HEK293 (cell line): Measurements from ENCODE around the gene PA2G4.

Experiments used
- CTCF ChIP-seq: fragments of 450-650 bp; formaldehyde crosslinking; IDR thresholded peaks from 2 replicates; pipeline ENCODE4 v1.5.1; 2016; ENCODE audit warnings: missing biosample characterization, missing genetic modification characterization
- KLF16 ChIP-seq: fragments of 450-650 bp; formaldehyde crosslinking; IDR thresholded peaks from 2 replicates; pipeline ENCODE4 v1.5.1; 2017; ENCODE audit warnings: missing biosample characterization, missing genetic modification characterization
- SALL2 ChIP-seq: fragments of 450-650 bp; formaldehyde crosslinking; IDR thresholded peaks from 2 replicates; pipeline ENCODE4 v1.5.0; 2017; ENCODE audit warnings: missing biosample characterization, mild to moderate bottlenecking, missing genetic modification characterization, borderline replicate concordance
- YY1 ChIP-seq: fragments of 450-650 bp; formaldehyde crosslinking; IDR thresholded peaks from 2 replicates; pipeline ENCODE4 v1.5.1; 2018; ENCODE audit warnings: missing biosample characterization, missing genetic modification characterization
- YY2 ChIP-seq: fragments of 450-650 bp; formaldehyde crosslinking; IDR thresholded peaks from 2 replicates; pipeline ENCODE4 v1.5.1; 2016; ENCODE audit warnings: missing biosample characterization, missing genetic modification characterization
- ZBTB20 ChIP-seq: fragments of 450-650 bp; formaldehyde crosslinking; IDR thresholded peaks from 2 replicates; pipeline ENCODE4 v1.5.1; 2016; ENCODE audit warnings: missing biosample characterization, missing genetic modification characterization
- ZFP41 ChIP-seq: fragments of 450-650 bp; formaldehyde crosslinking; IDR thresholded peaks from 2 replicates; pipeline ENCODE4 v1.5.1; 2016; ENCODE audit warnings: missing biosample characterization, missing genetic modification characterization, borderline replicate concordance
- ZNF112 ChIP-seq: fragments of 450-650 bp; formaldehyde crosslinking; IDR thresholded peaks from 2 replicates; pipeline ENCODE4 v1.5.0; 2017; ENCODE audit warnings: missing biosample characterization, missing genetic modification characterization
- ZNF138 ChIP-seq: fragments of 450-650 bp; formaldehyde crosslinking; IDR thresholded peaks from 2 replicates; pipeline ENCODE4 v1.5.1; 2016; ENCODE audit warnings: missing biosample characterization, missing genetic modification characterization, borderline replicate concordance
- ZNF335 ChIP-seq: fragments of 450-650 bp; formaldehyde crosslinking; conservative IDR thresholded peaks from 2 replicates; pipeline ENCODE4 v1.5.1; 2016; ENCODE audit warnings: missing biosample characterization, missing genetic modification characterization
- ZNF404 ChIP-seq: fragments of 450-650 bp; formaldehyde crosslinking; IDR thresholded peaks from 2 replicates; pipeline ENCODE4 v1.5.1; 2017; ENCODE audit warnings: missing biosample characterization, missing genetic modification characterization
- ZNF514 ChIP-seq: fragments of 450-650 bp; formaldehyde crosslinking; IDR thresholded peaks from 2 replicates; pipeline ENCODE4 v1.5.1; 2016; ENCODE audit warnings: missing biosample characterization, missing genetic modification characterization
- ZNF600 ChIP-seq: fragments of 450-650 bp; formaldehyde crosslinking; IDR thresholded peaks from 2 replicates; pipeline ENCODE4 v1.5.1; 2016; ENCODE audit warnings: missing biosample characterization, missing genetic modification characterization
- ZNF623 ChIP-seq: fragments of 450-650 bp; formaldehyde crosslinking; IDR thresholded peaks from 2 replicates; pipeline ENCODE4 v1.5.1; 2016; ENCODE audit warnings: missing biosample characterization, missing genetic modification characterization
- ZNF639 ChIP-seq: fragments of 450-650 bp; formaldehyde crosslinking; IDR thresholded peaks from 2 replicates; pipeline ENCODE4 v1.5.1; 2016; ENCODE audit warnings: missing biosample characterization, missing genetic modification characterization
- ZNF660 ChIP-seq: fragments of 450-650 bp; IDR thresholded peaks from 2 replicates; pipeline ENCODE4 v1.5.1; 2018; ENCODE audit warnings: missing biosample characterization, mild to moderate bottlenecking, missing genetic modification characterization
- ZNF830 ChIP-seq: fragments of 450-650 bp; IDR thresholded peaks from 2 replicates; pipeline ENCODE4 v1.5.0; 2018; ENCODE audit warnings: missing biosample characterization, missing genetic modification characterization, low read depth, mild to moderate bottlenecking, moderate library complexity
- ZSCAN30 ChIP-seq: fragments of 450-650 bp; IDR thresholded peaks from 2 replicates; pipeline ENCODE4 v1.5.1; 2018; ENCODE audit warnings: missing biosample characterization, mild to moderate bottlenecking, missing genetic modification characterization, moderate library complexity
- TF ChIP-seq, protein P1 (sequence below): fragments of 450-650 bp; formaldehyde crosslinking; IDR thresholded peaks from 2 replicates; pipeline ENCODE4 v1.5.1; 2016; ENCODE audit warnings: missing biosample characterization, missing genetic modification characterization
- TF ChIP-seq, protein P2 (sequence below): fragments of 450-650 bp; formaldehyde crosslinking; IDR thresholded peaks from 2 replicates; pipeline ENCODE4 v1.5.1; 2016; ENCODE audit warnings: missing biosample characterization, missing genetic modification characterization
- TF ChIP-seq, protein P3 (sequence below): fragments of 450-650 bp; formaldehyde crosslinking; IDR thresholded peaks from 2 replicates; pipeline ENCODE4 v1.5.1; 2017; ENCODE audit warnings: missing biosample characterization, missing genetic modification characterization
- TF ChIP-seq, protein P4 (sequence below): fragments of 450-650 bp; formaldehyde crosslinking; conservative IDR thresholded peaks from 2 replicates; pipeline ENCODE4 v1.5.1; 2016; ENCODE audit warnings: low read depth, missing biosample characterization, missing genetic modification characterization
- TF ChIP-seq, protein P5 (sequence below): fragments of 450-650 bp; IDR thresholded peaks from 2 replicates; pipeline ENCODE4 v1.5.1; 2018; ENCODE audit warnings: missing biosample characterization, missing genetic modification characterization

The PA2G4 gene

GRCh38 chr12:56152132-56152755 lies 47.9 kb downstream of the PA2G4 start, which contains the start of gene MYL6B (continued):
- no peak for TF ChIP-seq CTCF
- TF ChIP-seq ZFP41, result no peak
- peak; percentile 74 for TF ChIP-seq YY2
- TF ChIP-seq, protein P1, sequence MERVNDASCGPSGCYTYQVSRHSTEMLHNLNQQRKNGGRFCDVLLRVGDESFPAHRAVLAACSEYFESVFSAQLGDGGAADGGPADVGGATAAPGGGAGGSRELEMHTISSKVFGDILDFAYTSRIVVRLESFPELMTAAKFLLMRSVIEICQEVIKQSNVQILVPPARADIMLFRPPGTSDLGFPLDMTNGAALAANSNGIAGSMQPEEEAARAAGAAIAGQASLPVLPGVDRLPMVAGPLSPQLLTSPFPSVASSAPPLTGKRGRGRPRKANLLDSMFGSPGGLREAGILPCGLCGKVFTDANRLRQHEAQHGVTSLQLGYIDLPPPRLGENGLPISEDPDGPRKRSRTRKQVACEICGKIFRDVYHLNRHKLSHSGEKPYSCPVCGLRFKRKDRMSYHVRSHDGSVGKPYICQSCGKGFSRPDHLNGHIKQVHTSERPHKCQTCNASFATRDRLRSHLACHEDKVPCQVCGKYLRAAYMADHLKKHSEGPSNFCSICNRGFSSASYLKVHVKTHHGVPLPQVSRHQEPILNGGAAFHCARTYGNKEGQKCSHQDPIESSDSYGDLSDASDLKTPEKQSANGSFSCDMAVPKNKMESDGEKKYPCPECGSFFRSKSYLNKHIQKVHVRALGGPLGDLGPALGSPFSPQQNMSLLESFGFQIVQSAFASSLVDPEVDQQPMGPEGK (tag by site-specific recombination), result peak; percentile 100
- peak; percentile 32; the same call in 1 of the 2 replicates for TF ChIP-seq ZSCAN30
- no peak for TF ChIP-seq ZNF112
- peak; percentile 83 for TF ChIP-seq ZBTB20 (tag by site-specific recombination)
- no peak for TF ChIP-seq ZNF830
- 0 out of 2 replicates have a peak, but pooled peaks have one; percentile 13 for TF ChIP-seq ZNF600 (tag by site-specific recombination)
- TF ChIP-seq ZNF623 (tag by site-specific recombination), result 0 out of 2 replicates have a peak, but pooled peaks have one; percentile 23
- TF ChIP-seq, protein P2, sequence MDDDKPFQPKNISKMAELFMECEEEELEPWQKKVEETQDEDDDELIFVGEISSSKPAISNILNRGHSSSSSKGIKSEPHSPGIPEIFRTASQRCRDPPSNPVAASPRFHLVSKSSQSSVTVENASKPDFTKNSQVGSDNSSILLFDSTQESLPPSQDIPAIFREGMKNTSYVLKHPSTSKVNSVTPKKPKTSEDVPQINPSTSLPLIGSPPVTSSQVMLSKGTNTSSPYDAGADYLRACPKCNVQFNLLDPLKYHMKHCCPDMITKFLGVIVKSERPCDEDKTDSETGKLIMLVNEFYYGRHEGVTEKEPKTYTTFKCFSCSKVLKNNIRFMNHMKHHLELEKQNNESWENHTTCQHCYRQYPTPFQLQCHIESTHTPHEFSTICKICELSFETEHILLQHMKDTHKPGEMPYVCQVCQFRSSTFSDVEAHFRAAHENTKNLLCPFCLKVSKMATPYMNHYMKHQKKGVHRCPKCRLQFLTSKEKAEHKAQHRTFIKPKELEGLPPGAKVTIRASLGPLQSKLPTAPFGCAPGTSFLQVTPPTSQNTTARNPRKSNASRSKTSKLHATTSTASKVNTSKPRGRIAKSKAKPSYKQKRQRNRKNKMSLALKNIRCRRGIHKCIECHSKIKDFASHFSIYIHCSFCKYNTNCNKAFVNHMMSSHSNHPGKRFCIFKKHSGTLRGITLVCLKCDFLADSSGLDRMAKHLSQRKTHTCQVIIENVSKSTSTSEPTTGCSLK (tag by site-specific recombination), result no peak
- no peak for TF ChIP-seq ZNF660
- no peak for TF ChIP-seq ZNF514 (tag by site-specific recombination)
- TF ChIP-seq ZNF138 (tag by site-specific recombination), result no peak
- TF ChIP-seq ZNF404, result no peak
- TF ChIP-seq KLF16 (tag by site-specific recombination), result peak; percentile 95
- TF ChIP-seq, protein P3, sequence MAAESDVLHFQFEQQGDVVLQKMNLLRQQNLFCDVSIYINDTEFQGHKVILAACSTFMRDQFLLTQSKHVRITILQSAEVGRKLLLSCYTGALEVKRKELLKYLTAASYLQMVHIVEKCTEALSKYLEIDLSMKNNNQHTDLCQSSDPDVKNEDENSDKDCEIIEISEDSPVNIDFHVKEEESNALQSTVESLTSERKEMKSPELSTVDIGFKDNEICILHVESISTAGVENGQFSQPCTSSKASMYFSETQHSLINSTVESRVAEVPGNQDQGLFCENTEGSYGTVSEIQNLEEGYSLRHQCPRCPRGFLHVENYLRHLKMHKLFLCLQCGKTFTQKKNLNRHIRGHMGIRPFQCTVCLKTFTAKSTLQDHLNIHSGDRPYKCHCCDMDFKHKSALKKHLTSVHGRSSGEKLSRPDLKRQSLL (tag by site-specific recombination), result peak; percentile 71; the same call in 1 of the 2 replicates
- TF ChIP-seq, protein P4, sequence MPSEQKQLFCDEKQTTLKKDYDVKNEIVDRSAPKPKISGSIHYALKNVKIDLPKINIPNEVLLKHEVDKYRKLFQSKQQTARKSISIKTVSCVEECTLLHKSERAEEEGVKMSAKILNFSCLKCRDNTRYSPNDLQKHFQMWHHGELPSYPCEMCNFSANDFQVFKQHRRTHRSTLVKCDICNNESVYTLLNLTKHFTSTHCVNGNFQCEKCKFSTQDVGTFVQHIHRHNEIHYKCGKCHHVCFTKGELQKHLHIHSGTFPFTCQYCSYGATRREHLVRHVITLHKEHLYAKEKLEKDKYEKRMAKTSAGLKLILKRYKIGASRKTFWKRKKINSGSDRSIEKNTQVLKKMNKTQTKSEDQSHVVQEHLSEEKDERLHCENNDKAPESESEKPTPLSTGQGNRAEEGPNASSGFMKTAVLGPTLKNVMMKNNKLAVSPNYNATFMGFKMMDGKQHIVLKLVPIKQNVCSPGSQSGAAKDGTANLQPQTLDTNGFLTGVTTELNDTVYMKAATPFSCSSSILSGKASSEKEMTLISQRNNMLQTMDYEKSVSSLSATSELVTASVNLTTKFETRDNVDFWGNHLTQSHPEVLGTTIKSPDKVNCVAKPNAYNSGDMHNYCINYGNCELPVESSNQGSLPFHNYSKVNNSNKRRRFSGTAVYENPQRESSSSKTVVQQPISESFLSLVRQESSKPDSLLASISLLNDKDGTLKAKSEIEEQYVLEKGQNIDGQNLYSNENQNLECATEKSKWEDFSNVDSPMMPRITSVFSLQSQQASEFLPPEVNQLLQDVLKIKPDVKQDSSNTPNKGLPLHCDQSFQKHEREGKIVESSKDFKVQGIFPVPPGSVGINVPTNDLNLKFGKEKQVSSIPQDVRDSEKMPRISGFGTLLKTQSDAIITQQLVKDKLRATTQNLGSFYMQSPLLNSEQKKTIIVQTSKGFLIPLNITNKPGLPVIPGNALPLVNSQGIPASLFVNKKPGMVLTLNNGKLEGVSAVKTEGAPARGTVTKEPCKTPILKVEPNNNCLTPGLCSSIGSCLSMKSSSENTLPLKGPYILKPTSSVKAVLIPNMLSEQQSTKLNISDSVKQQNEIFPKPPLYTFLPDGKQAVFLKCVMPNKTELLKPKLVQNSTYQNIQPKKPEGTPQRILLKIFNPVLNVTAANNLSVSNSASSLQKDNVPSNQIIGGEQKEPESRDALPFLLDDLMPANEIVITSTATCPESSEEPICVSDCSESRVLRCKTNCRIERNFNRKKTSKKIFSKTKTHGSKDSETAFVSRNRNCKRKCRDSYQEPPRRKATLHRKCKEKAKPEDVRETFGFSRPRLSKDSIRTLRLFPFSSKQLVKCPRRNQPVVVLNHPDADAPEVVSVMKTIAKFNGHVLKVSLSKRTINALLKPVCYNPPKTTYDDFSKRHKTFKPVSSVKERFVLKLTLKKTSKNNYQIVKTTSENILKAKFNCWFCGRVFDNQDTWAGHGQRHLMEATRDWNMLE (tag by site-specific recombination), result peak; percentile 68; the same call in 1 of the 2 replicates
- TF ChIP-seq ZNF639 (tag by site-specific recombination), result peak; percentile 76
- TF ChIP-seq, protein P5, sequence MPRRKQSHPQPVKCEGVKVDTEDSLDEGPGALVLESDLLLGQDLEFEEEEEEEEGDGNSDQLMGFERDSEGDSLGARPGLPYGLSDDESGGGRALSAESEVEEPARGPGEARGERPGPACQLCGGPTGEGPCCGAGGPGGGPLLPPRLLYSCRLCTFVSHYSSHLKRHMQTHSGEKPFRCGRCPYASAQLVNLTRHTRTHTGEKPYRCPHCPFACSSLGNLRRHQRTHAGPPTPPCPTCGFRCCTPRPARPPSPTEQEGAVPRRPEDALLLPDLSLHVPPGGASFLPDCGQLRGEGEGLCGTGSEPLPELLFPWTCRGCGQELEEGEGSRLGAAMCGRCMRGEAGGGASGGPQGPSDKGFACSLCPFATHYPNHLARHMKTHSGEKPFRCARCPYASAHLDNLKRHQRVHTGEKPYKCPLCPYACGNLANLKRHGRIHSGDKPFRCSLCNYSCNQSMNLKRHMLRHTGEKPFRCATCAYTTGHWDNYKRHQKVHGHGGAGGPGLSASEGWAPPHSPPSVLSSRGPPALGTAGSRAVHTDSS, result peak; percentile 9; the same call in 1 of the 2 replicates
- TF ChIP-seq YY1, result peak; percentile 78
- TF ChIP-seq SALL2 (tag by site-specific recombination), result no peak
- peak; percentile 98 for TF ChIP-seq ZNF335
